Putamen (tissue), 1 donor: ENCODE results near the gene MS4A6A.
"Not testable (repeated sequence)": the region's sequence is repeated elsewhere in the genome, so short reads cannot be mapped to it uniquely, and the experiment has no call there.

Experiments
- DNase-seq: peaks from one replicate; pipeline ENCODE4 v3.0.0-alpha.2; 2016; ENCODE audit warnings: low spot score

The MS4A6A gene

DNA sequence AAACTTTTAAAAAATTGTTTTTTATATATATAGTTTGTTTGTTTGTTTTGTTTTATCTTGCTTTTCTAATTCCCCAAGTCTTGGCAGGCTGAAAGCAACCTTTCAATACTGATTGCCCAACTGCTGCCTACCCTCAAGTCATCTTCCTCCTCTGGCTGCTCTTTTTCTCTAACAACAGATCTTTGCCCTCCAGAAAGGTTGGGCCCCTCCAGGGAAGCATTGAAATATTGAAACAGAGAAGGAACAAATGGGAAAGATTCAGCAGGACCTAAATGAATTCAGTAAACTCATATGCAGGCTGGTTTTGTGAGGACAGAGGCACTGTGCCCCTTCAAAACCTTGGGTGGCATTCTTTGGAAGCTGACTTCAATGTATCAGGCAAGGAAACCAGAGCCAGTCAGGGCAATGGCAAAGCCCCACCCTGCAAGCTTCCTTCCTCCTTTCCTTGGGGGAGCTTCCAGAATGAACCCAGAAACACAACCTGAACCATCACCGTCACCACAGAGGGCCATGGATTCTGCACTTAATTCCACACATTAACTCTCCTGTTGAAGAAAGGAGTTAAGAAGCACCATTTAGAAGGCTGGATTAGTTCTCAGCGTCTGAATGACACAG is 815 bp upstream of the MS4A6A start:
- DNase-seq, result no peak

- no peak for DNase-seq
Measured at GRCh38 chr11:60175860-60176275, 7.0 kb downstream of the MS4A6A start.

- no peak for DNase-seq
Measured at GRCh38 chr11:60172011-60172410, 10.9 kb downstream of the MS4A6A start.

GRCh38 chr11:60170566-60170965 is 12.3 kb downstream of the MS4A6A start:
- no peak for DNase-seq

- no peak for DNase-seq
Measured at GRCh38 chr11:60169264-60169915, 13.5 kb downstream of the MS4A6A start.

- DNase-seq, result no peak
Measured at GRCh38 chr11:60168306-60168705, 14.6 kb downstream of the MS4A6A start.

GRCh38 chr11:60165951-60166350 is 16.9 kb downstream of the MS4A6A start:
- no peak for DNase-seq

GRCh38 chr11:60165538-60165937 is 17.3 kb downstream of the MS4A6A start:
- no peak for DNase-seq

GRCh38 chr11:60164550-60165075 is 18.3 kb downstream of the MS4A6A start:
- DNase-seq, result no peak

- no peak for DNase-seq
Measured at GRCh38 chr11:60161766-60162165, 21.1 kb downstream of the MS4A6A start.

- no peak for DNase-seq
Measured at GRCh38 chr11:60161107-60161506, 21.8 kb downstream of the MS4A6A start.

DNA sequence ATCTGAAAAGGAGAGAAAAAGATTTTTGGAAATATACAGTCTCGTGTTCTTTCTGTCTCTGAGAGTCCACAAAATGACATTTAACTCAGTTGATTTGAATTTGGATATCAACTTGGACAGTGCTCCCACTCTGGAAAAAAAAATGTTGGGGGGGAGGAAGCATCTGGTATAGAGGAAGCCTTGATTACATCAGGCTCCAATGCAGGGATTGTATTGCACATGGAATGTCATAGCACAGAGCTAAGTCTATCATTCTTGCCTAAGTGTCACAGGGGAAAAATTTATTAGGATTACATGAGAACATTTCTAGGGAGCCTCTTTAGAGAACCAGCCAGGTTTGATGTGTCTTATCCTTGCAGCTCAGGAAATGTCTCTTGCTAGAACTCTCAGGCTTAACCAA is 23.0 kb downstream of the MS4A6A start:
- no peak for DNase-seq

- no peak for DNase-seq
Measured at GRCh38 chr11:60159284-60159683, 23.6 kb downstream of the MS4A6A start.

GRCh38 chr11:60158636-60159035 is 24.2 kb downstream of the MS4A6A start:
- no peak for DNase-seq

- no peak for DNase-seq
Measured at GRCh38 chr11:60155931-60156330, 27.0 kb downstream of the MS4A6A start.

- not testable (repeated sequence) for DNase-seq
Measured at GRCh38 chr11:60152727-60153126, 30.2 kb downstream of the MS4A6A start.

- DNase-seq, result no peak
Measured at GRCh38 chr11:60150279-60150678, 32.6 kb downstream of the MS4A6A start.

GRCh38 chr11:60145677-60146076 is 37.2 kb downstream of the MS4A6A start:
- DNase-seq, result no peak

GRCh38 chr11:60143768-60144167 is 39.1 kb downstream of the MS4A6A start:
- DNase-seq, result no peak

DNA sequence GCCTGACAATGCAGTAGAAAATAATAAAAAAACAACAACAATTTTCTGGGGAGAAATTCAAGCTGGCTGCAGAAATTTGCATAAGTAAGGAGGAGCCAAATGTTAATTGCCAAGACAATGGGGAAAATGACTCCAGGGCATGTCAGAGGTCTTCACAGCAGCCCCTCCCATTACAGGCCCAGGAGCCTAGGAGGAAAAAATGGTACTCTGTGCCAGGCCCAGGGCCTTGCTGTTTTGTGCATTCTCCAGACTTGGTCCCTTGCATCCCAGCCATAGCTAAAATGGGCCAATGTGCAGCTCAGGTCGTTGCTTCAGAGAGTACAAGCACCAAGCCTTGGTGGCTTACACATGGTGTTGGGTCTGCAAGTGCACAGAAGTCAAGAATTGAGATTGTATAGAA is 49.0 kb downstream of the MS4A6A start:
- DNase-seq, result no peak

DNA sequence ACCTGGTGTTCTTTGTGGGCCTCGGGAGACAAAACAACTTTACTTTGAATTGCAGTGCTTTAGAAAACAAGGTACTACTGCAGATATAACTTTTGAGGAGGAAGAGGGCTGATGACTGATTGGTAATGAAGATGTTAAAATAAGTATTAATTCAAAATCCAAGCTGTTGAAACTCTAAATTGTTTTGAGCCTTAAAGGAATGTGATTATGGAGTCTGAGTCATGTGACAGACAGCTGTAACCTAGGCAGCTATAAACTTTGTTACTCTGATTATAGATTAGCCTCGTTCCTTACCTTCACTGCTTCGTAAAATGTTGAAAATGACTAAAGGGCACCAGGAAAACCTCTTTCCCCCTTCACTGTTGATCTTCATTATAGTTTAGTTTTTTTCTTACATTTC is 51.0 kb downstream of the MS4A6A start:
- DNase-seq, result no peak

- peak; percentile 11 for DNase-seq
Measured at GRCh38 chr11:60130496-60130895, 52.4 kb downstream of the MS4A6A start.

- DNase-seq, result no peak
Measured at GRCh38 chr11:60129853-60130252, 53.0 kb downstream of the MS4A6A start.

- not testable (repeated sequence) for DNase-seq
Measured at GRCh38 chr11:60128866-60129265, 54.0 kb downstream of the MS4A6A start.
